HepG2 (cell line): ENCODE measurements around the gene C12orf43. TPM values are rescaled to one million over a fixed set of nuclear protein-coding genes. Genes with fewer than 3 reads are reported as not detected.
A peak's percentile ranks its signal among the peaks of the same experiment; 100 is the strongest.

Experiments used
- BCL6 ChIP-seq: IDR thresholded peaks from 2 replicates; pipeline ENCODE4 v1.6.1; 2016; ENCODE audit warnings: missing genetic modification reagents, missing compliant biosample characterization
- HNF4A ChIP-seq: sonication (generic); formaldehyde crosslinking; IDR thresholded peaks from 2 replicates; pipeline ENCODE4 v1.4.0; 2020; ENCODE audit warnings: missing genetic modification reagents
- MAFF ChIP-seq: IDR thresholded peaks from 2 replicates; pipeline ENCODE4 v1.6.1; 2011; ENCODE audit warnings: low read depth, low read length, improper control_type of control experiment
- MAZ ChIP-seq, 2 experiments: sonication (generic) in 1 of 2; formaldehyde crosslinking in 1 of 2; IDR thresholded peaks; 2 replicates each; pipeline versions ENCODE4 v1.5.0 to v1.6.1; 2012 to 2020; ENCODE audit warnings: low read depth in 2 of 2, mild to moderate bottlenecking in 2 of 2, borderline replicate concordance in 1 of 2, improper control_type of control experiment in 1 of 2, low read length in 1 of 2, missing genetic modification reagents in 1 of 2, moderate library complexity in 1 of 2
- MTF1 ChIP-seq: sonication (generic); formaldehyde crosslinking; IDR thresholded peaks from 2 replicates; pipeline ENCODE4 v1.5.0; 2020; ENCODE audit warnings: missing genetic modification reagents
- NR2C2 ChIP-seq: sonication (generic); formaldehyde crosslinking; IDR thresholded peaks from 2 replicates; pipeline ENCODE4 v1.4.0; 2020; ENCODE audit warnings: missing genetic modification reagents, mild to moderate bottlenecking, moderate library complexity, borderline replicate concordance
- POLR2G ChIP-seq: fragments of 200-400 bp; formaldehyde crosslinking; IDR thresholded peaks from 2 replicates; pipeline ENCODE4 v1.6.1; 2018; ENCODE audit warnings: mild to moderate bottlenecking, low read depth, low read length, moderate library complexity
- RARA ChIP-seq: IDR thresholded peaks from 2 replicates; pipeline ENCODE4 v1.6.1; 2016; ENCODE audit warnings: missing genetic modification reagents, missing compliant biosample characterization
- SAP130 ChIP-seq: IDR thresholded peaks from 2 replicates; pipeline ENCODE4 v1.6.1; 2016; ENCODE audit warnings: low read depth
- SSRP1 ChIP-seq: IDR thresholded peaks from 2 replicates; pipeline ENCODE4 v1.6.1; 2016; ENCODE audit warnings: control low read depth
- ZNF441 ChIP-seq: sonication (generic); formaldehyde crosslinking; IDR thresholded peaks from 2 replicates; pipeline ENCODE4 v1.7.0; 2021; ENCODE audit warnings: missing genetic modification reagents, borderline replicate concordance
- ZNF512B ChIP-seq: sonication (generic); formaldehyde crosslinking; IDR thresholded peaks from 2 replicates; pipeline ENCODE4 v1.5.1; 2020; ENCODE audit warnings: missing genetic modification reagents, mild to moderate bottlenecking, borderline replicate concordance
- ZNF558 ChIP-seq: sonication (generic); formaldehyde crosslinking; IDR thresholded peaks from 2 replicates; pipeline ENCODE4 v1.9.0; 2022; ENCODE audit warnings: mild to moderate bottlenecking, missing genetic modification reagents, borderline replicate concordance
- ZNF674 ChIP-seq: sonication (generic); formaldehyde crosslinking; IDR thresholded peaks from 2 replicates; pipeline ENCODE4 v1.5.0; 2020; ENCODE audit warnings: low read depth, mild to moderate bottlenecking, missing genetic modification reagents
- polyA plus RNA-seq, 8 experiments: library from polyadenylated mRNA; depleted of rRNA in 3 of 8; stranded (reverse) in 7 of 8; unstranded in 1 of 8; fragments of >200 nt; fragmentation: Illumina TruSeq in 4 of 8; extraction: Trizol in 4 of 8; gene quantifications; 2 replicates each; pipeline versions ENCODE4 v1.2.1 to v1.2.3, GENCODE V29; 2011 to 2016; ENCODE audit warnings: low read depth in 4 of 8, missing spikeins in 1 of 8, mixed read lengths in 1 of 8; ENCODE audit not compliant: insufficient read depth in 1 of 8
- total RNA-seq, 5 experiments: library from RNA; depleted of rRNA; stranded (reverse); fragments of >200 nt; fragmentation: Illumina TruSeq; extraction: Trizol; gene quantifications; 2 replicates each; pipeline ENCODE4 v1.2.3, GENCODE V29; 2016; ENCODE audit warnings: low read depth in 1 of 5
- TF ChIP-seq, protein P1 (sequence below): sonication (generic); formaldehyde crosslinking; conservative IDR thresholded peaks from 2 replicates; pipeline ENCODE4 v1.4.0; 2020; ENCODE audit warnings: mild to moderate bottlenecking, missing genetic modification reagents, moderate library complexity
- TF ChIP-seq, protein P2 (sequence below): IDR thresholded peaks from 2 replicates; pipeline ENCODE4 v1.6.1; 2012; ENCODE audit warnings: inconsistent platforms
- TF ChIP-seq, protein P3 (sequence below): sonication (generic); formaldehyde crosslinking; IDR thresholded peaks from 2 replicates; pipeline ENCODE4 v1.5.0; 2020; ENCODE audit warnings: missing genetic modification reagents, mild to moderate bottlenecking, borderline replicate concordance

The C12orf43 gene
- total and polyA plus RNA-seq, 2 of the 13 experiments (the other 11 are each of a cell fraction or from before 2014, with no cell fraction given), result 7.9 to 11.1 TPM

- TF ChIP-seq MTF1, result no peak
- 0 out of 2 replicates have a peak, but pooled peaks have one; percentile 1 for TF ChIP-seq BCL6 (CRISPR knock-in tag)
- TF ChIP-seq, protein P1, sequence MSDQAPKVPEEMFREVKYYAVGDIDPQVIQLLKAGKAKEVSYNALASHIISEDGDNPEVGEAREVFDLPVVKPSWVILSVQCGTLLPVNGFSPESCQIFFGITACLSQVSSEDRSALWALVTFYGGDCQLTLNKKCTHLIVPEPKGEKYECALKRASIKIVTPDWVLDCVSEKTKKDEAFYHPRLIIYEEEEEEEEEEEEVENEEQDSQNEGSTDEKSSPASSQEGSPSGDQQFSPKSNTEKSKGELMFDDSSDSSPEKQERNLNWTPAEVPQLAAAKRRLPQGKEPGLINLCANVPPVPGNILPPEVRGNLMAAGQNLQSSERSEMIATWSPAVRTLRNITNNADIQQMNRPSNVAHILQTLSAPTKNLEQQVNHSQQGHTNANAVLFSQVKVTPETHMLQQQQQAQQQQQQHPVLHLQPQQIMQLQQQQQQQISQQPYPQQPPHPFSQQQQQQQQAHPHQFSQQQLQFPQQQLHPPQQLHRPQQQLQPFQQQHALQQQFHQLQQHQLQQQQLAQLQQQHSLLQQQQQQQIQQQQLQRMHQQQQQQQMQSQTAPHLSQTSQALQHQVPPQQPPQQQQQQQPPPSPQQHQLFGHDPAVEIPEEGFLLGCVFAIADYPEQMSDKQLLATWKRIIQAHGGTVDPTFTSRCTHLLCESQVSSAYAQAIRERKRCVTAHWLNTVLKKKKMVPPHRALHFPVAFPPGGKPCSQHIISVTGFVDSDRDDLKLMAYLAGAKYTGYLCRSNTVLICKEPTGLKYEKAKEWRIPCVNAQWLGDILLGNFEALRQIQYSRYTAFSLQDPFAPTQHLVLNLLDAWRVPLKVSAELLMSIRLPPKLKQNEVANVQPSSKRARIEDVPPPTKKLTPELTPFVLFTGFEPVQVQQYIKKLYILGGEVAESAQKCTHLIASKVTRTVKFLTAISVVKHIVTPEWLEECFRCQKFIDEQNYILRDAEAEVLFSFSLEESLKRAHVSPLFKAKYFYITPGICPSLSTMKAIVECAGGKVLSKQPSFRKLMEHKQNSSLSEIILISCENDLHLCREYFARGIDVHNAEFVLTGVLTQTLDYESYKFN, result 0 out of 2 replicates have a peak, but pooled peaks have one; percentile 13
- no peak for TF ChIP-seq ZNF441 (CRISPR knock-in tag)
- peak; percentile 66 for TF ChIP-seq MAFF
- peak; percentile 19; the same call in 1 of the 2 replicates for TF ChIP-seq POLR2G
- peak; percentile 94 for TF ChIP-seq SSRP1 (CRISPR knock-in tag)
- TF ChIP-seq NR2C2 (CRISPR knock-in tag), result 0 out of 2 replicates have a peak, but pooled peaks have one; percentile 21
- TF ChIP-seq, protein P2, sequence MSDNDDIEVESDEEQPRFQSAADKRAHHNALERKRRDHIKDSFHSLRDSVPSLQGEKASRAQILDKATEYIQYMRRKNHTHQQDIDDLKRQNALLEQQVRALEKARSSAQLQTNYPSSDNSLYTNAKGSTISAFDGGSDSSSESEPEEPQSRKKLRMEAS, result no peak
- TF ChIP-seq RARA (CRISPR knock-in tag), result peak; percentile 11; the same call in 1 of the 2 replicates
- TF ChIP-seq HNF4A (CRISPR knock-in tag), result 0 out of 2 replicates have a peak, but pooled peaks have one; percentile 28
- no peak for TF ChIP-seq MAZ (IDR thresholded peaks at IDR 0.05; ENCODE audit: borderline replicate concordance, low read depth, low read length)
- TF ChIP-seq MAZ (CRISPR knock-in tag; IDR thresholded peaks at IDR 0.05; ENCODE audit: low read depth), result 0 out of 2 replicates have a peak, but pooled peaks have one; percentile 19
- peak; percentile 42; the same call in 1 of the 2 replicates for TF ChIP-seq SAP130 (CRISPR knock-in tag)
- TF ChIP-seq, protein P3, sequence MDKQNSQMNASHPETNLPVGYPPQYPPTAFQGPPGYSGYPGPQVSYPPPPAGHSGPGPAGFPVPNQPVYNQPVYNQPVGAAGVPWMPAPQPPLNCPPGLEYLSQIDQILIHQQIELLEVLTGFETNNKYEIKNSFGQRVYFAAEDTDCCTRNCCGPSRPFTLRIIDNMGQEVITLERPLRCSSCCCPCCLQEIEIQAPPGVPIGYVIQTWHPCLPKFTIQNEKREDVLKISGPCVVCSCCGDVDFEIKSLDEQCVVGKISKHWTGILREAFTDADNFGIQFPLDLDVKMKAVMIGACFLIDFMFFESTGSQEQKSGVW (CRISPR knock-in tag), result no peak
- no peak for TF ChIP-seq ZNF558 (CRISPR knock-in tag)
- TF ChIP-seq ZNF674 (CRISPR knock-in tag), result no peak
- TF ChIP-seq ZNF512B (CRISPR knock-in tag), result no peak
These were observed 54.4 kb downstream of the C12orf43 start (continued) for GRCh38 chr12:120961604-120962531.
